GM23338 (cell line): ENCODE measurements around the gene MYT1. TPM values are rescaled to one million over a fixed set of nuclear protein-coding genes. Genes with fewer than 3 reads are reported as not detected.

ENCODE experiments used
- ATAC-seq: fragments of 200-7000 bp; cut with Tn5 transposase; 3 replicates; pipeline ENCODE4 v1.9.1; 2020
- DNase-seq: peaks from one replicate; pipeline ENCODE4 v3.0.0-alpha.2; 2015; ENCODE audit warnings: low spot score
- H2AFZ ChIP-seq: fragments of 200-600 bp; sonication (generic); 2 replicates; pipeline ENCODE4 v1.8.0; 2016; ENCODE audit warnings: antibody characterized with exemption, mild to moderate bottlenecking, moderate library complexity
- H3F3A ChIP-seq: fragments of 200-600 bp; sonication (generic); replicated peaks from 2 replicates; pipeline ENCODE4 v1.8.0; 2017; ENCODE audit warnings: antibody characterized with exemption, mixed run types, low read depth
- H3K27ac ChIP-seq: fragments of 200-600 bp; sonication (generic); 2 replicates; pipeline ENCODE4 v1.6.1; 2016; ENCODE audit warnings: low read depth
- H3K27me3 ChIP-seq: fragments of 200-600 bp; sonication (generic); 2 replicates; pipeline ENCODE4 v1.8.0; 2016; ENCODE audit warnings: mild to moderate bottlenecking, mixed run types, moderate library complexity; ENCODE audit not compliant: insufficient read depth
- H3K36me3 ChIP-seq: fragments of 200-600 bp; sonication (generic); 2 replicates; pipeline ENCODE4 v1.8.0; 2016; ENCODE audit warnings: mild to moderate bottlenecking; ENCODE audit not compliant: insufficient read depth
- H3K4me1 ChIP-seq: fragments of 200-600 bp; sonication (generic); 2 replicates; pipeline ENCODE4 v1.8.0; 2016; ENCODE audit warnings: mild to moderate bottlenecking, moderate library complexity; ENCODE audit not compliant: insufficient read depth
- H3K4me2 ChIP-seq: fragments of 200-600 bp; sonication (generic); 2 replicates; pipeline ENCODE4 v1.7.1; 2017; ENCODE audit warnings: mixed run types
- H3K4me3 ChIP-seq: fragments of 200-600 bp; sonication (generic); 2 replicates; pipeline ENCODE4 v1.6.1; 2016; ENCODE audit warnings: mixed run types
- H3K79me2 ChIP-seq: fragments of 200-600 bp; sonication (generic); replicated peaks from 2 replicates; pipeline ENCODE4 v1.8.0; 2017; ENCODE audit warnings: mild to moderate bottlenecking; ENCODE audit not compliant: insufficient read depth
- H3K9me2 ChIP-seq: fragments of 200-600 bp; sonication (generic); 2 replicates; pipeline ENCODE4 v1.8.0; 2017; ENCODE audit not compliant: insufficient read depth
- H4K20me1 ChIP-seq: fragments of 200-600 bp; sonication (generic); replicated peaks from 2 replicates; pipeline ENCODE4 v1.8.0; 2017; ENCODE audit warnings: mild to moderate bottlenecking; ENCODE audit not compliant: insufficient read depth
- H3K27ac Mint-ChIP-seq: 2 replicates; pipeline ENCODE4 v1.8.0; 2020; ENCODE audit warnings: inconsistent platforms, mild to moderate bottlenecking, moderate library complexity, mixed read lengths
- H3K27me3 Mint-ChIP-seq: 3 replicates; pipeline ENCODE4 v1.8.0; 2022; ENCODE audit warnings: low read depth, mild to moderate bottlenecking, moderate library complexity, mixed read lengths, inconsistent platforms; ENCODE audit not compliant: insufficient read depth, poor library complexity
- H3K36me3 Mint-ChIP-seq: 3 replicates; pipeline ENCODE4 v1.8.0; 2021; ENCODE audit warnings: low read depth, mild to moderate bottlenecking, inconsistent platforms, moderate library complexity, mixed read lengths
- H3K4me1 Mint-ChIP-seq: 3 replicates; pipeline ENCODE4 v1.8.0; 2020; ENCODE audit warnings: mild to moderate bottlenecking, inconsistent platforms, mixed read lengths
- H3K4me3 Mint-ChIP-seq: 3 replicates; pipeline ENCODE4 v1.8.0; 2021; ENCODE audit warnings: moderate library complexity, mild to moderate bottlenecking, inconsistent platforms, mixed read lengths
- H3K9me3 Mint-ChIP-seq: 3 replicates; pipeline ENCODE4 v1.8.0; 2020; ENCODE audit warnings: moderate library complexity, mild to moderate bottlenecking, inconsistent platforms, mixed read lengths
- CREB1 ChIP-seq: fragments of 250-450 bp; sonication (Bioruptor Pico); IDR thresholded peaks from 2 replicates; pipeline ENCODE4 v1.5.0; 2020; ENCODE audit warnings: low read depth, mild to moderate bottlenecking, moderate library complexity
- CTCF ChIP-seq, 2 experiments: fragments of 200-600 bp in 1 of 2; sonication (generic) in 1 of 2; conservative IDR thresholded peaks; 2 replicates each; pipeline versions ENCODE4 v1.5.1 to v1.6.1; 2016 to 2017; ENCODE audit warnings: antibody characterized with exemption in 2 of 2, low read depth in 2 of 2, mild to moderate bottlenecking in 2 of 2, moderate library complexity in 1 of 2
- ETS1 ChIP-seq: IDR thresholded peaks from 2 replicates; pipeline ENCODE4 v1.6.1; 2016; ENCODE audit warnings: antibody characterized with exemption
- JUNB ChIP-seq: IDR thresholded peaks from one replicate; pipeline ENCODE4 v1.6.1; 2016; ENCODE audit warnings: antibody characterized with exemption; ENCODE audit not compliant: unreplicated experiment
- NANOG ChIP-seq: IDR thresholded peaks from 2 replicates; pipeline ENCODE4 v1.6.1; 2016; ENCODE audit warnings: antibody characterized with exemption, borderline replicate concordance
- POLR2AphosphoS5 ChIP-seq: IDR thresholded peaks from 2 replicates; pipeline ENCODE4 v1.6.1; 2016; ENCODE audit warnings: antibody characterized with exemption, low read depth
- REST ChIP-seq: IDR thresholded peaks from one replicate; pipeline ENCODE4 v1.6.1; 2018; ENCODE audit warnings: antibody characterized with exemption; ENCODE audit not compliant: unreplicated experiment
- STAT1 ChIP-seq: IDR thresholded peaks from one replicate; pipeline ENCODE4 v1.6.1; 2016; ENCODE audit warnings: antibody characterized with exemption; ENCODE audit not compliant: unreplicated experiment
- ZNF462 ChIP-seq: fragments of 250-450 bp; sonication (Bioruptor Pico); IDR thresholded peaks from 2 replicates; pipeline ENCODE4 v1.5.0; 2020; ENCODE audit warnings: mild to moderate bottlenecking, moderate library complexity
- polyA plus RNA-seq: library from polyadenylated mRNA; unstranded; fragments of >200 nt; fragmentation: Nextera tagmentation; extraction: Ambion mirVana; gene quantifications from 2 replicates; pipeline ENCODE4 v1.2.1, GENCODE V29; 2016
- total RNA-seq: library from RNA; depleted of rRNA; stranded (reverse); fragments of >200 nt; shearing (Covaris generic); gene quantifications from 2 replicates; pipeline ENCODE4 v1.2.3, GENCODE V29; 2014

The MYT1 gene
- total and polyA plus RNA-seq, 2 experiments from 2014 or later = 0.83 to 1.6 TPM

GRCh38 chr20:64222291-64222735 lies 58.1 kb downstream of the MYT1 start:
- Histone ChIP-seq H2AFZ (no peak overlapping the region), H3F3A (no peaks in the 10 kb centered on the region), H3K27me3 (no peaks in the 10 kb centered on the region), H3K79me2 (no peaks in the 10 kb centered on the region), H3K4me2 (no peak overlapping the region), H3K4me3 (no peak overlapping the region), H3K4me1 (peaks cover 7% of the 10 kb centered on the region), H3K36me3 (no peaks in the 10 kb centered on the region), H4K20me1 (no peaks in the 10 kb centered on the region), H3K27ac (no peak overlapping the region), H3K9me2 (no peaks in the 10 kb centered on the region)
- ATAC-seq = no peak
- H3K27me3 Mint-ChIP-seq = peaks cover 8% of the 10 kb centered on the region
- H3K4me1 Mint-ChIP-seq = peaks cover 21% of the 10 kb centered on the region
- no peaks in the 10 kb centered on the region for H3K9me3 Mint-ChIP-seq
- H3K36me3 Mint-ChIP-seq = no peaks in the 10 kb centered on the region
- TF ChIP-seq STAT1 (no peak), CTCF (conservative IDR thresholded peaks at IDR 0.05; ENCODE audit: low read depth in 2 of 2) (no peak), ZNF462 (CRISPR knock-in tag) (no peak), NANOG (no peak), ETS1 (no peak), CREB1 (CRISPR knock-in tag) (no peak), JUNB (no peak), POLR2AphosphoS5 (no peak), REST (no peak)
- no peak overlapping the region for H3K27ac Mint-ChIP-seq
- no peak overlapping the region for H3K4me3 Mint-ChIP-seq
- DNase-seq = no peak
